ENCODE measurements around the gene ATF2.

Gene ATF2

DNA sequence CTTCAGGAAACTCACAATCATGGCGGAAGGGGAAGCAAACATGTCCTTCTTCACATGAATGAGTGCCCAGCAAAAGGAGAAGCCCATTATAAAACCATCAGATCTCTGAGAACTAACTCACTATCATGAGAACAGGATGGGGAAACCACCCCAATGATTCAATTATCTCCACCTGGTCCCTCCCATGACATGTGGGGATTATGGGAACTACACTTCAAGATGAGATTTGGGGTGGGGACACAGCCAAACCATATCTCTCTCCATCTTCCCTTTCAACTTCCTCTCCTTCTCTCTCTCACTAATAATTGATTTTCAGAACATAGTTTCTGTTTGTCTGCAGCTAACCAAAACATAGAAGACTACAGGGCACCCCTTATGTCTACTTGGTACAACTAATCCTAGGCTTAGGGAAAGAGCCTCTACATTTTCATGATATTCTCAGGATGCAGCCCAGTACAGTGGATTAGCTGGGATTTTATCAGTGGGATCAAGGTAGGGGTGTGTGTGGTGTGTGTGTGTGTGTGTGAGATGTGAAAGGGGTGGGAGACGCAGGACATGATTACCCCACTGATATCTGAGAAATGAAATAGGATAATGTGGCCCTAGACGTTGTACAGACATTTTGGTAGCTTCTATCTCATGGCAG lies 2.8 kb upstream of the ATF2 start:
- no peak overlapping the region for H3K4me3 ChIP-seq (replicated peaks; ENCODE audit: low read depth, low read length)
- no peak for DNase-seq (ENCODE audit: extremely low read depth, insufficient read length)
- H3K27me3 ChIP-seq (replicated peaks; ENCODE audit: control insufficient read depth, insufficient read depth, low read length), result no peaks in the 10 kb centered on the region
- TF ChIP-seq, protein P1, sequence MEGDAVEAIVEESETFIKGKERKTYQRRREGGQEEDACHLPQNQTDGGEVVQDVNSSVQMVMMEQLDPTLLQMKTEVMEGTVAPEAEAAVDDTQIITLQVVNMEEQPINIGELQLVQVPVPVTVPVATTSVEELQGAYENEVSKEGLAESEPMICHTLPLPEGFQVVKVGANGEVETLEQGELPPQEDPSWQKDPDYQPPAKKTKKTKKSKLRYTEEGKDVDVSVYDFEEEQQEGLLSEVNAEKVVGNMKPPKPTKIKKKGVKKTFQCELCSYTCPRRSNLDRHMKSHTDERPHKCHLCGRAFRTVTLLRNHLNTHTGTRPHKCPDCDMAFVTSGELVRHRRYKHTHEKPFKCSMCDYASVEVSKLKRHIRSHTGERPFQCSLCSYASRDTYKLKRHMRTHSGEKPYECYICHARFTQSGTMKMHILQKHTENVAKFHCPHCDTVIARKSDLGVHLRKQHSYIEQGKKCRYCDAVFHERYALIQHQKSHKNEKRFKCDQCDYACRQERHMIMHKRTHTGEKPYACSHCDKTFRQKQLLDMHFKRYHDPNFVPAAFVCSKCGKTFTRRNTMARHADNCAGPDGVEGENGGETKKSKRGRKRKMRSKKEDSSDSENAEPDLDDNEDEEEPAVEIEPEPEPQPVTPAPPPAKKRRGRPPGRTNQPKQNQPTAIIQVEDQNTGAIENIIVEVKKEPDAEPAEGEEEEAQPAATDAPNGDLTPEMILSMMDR (IDR thresholded peaks at IDR 0.05; ENCODE audit: insufficient read depth, low read length, poor library complexity, severe bottlenecking), result no peak
- H3K36me3 ChIP-seq (ENCODE audit: control insufficient read depth, insufficient read depth, low read length), result peaks cover 2% of the 10 kb centered on the region; the same call in 1 of the 2 replicates

DNA sequence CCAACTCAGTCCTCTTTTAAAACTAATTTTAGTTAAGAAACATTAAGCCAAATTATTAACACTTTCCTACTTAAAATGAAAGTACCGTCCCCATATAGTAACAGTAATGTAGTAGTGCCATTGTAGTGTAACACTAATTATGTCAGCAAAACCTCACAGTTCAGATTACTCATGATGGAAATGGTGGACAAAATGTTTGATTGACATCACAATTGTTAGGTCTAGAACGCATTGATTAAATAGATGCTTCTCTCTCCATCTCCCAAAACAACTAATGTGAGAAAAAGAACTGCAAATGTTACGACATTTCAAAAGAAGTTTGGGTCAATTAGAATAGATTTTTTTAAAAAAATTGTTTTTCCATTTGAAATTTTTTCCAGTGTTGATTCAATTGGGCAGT lies 1.2 kb upstream of the ATF2 start:
- Histone ChIP-seq H3K27me3 (replicated peaks; ENCODE audit: control insufficient read depth, insufficient read depth, low read length) (no peaks in the 10 kb centered on the region), H3K36me3 (ENCODE audit: control insufficient read depth, insufficient read depth, low read length) (peaks cover 2% of the 10 kb centered on the region; the same call in 1 of the 2 replicates), H3K4me3 (replicated peaks; ENCODE audit: low read depth, low read length) (peak overlapping the region; percentile 89)
- TF ChIP-seq, protein P1 (IDR thresholded peaks at IDR 0.05; ENCODE audit: insufficient read depth, low read length, poor library complexity, severe bottlenecking), result no peak
- no peak for DNase-seq (ENCODE audit: extremely low read depth, insufficient read length)

DNA sequence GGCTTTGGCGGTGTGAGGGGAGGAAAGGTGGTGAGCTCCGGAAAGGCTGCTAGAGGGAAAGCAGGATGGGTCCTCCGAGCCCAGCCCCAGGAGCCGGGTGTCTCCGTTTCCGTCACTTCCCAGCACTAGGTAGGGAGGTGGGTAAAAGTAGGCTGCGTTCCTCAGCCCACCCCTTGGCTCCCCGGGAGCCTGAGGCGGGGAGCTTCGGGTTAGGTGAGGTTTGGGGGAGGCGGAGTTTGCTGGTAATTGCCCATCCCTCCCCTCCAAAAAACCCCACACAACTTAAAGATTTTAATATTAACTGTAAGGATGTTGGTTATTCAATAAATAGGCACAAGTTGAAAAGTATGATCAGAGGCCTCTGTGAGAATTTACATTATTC lies 552 bp upstream of the ATF2 start:
- H3K36me3 ChIP-seq (ENCODE audit: control insufficient read depth, insufficient read depth, low read length), result peaks cover 2% of the 10 kb centered on the region; the same call in 1 of the 2 replicates
- peak overlapping the region; percentile 89 for H3K4me3 ChIP-seq (replicated peaks; ENCODE audit: low read depth, low read length)
- no peaks in the 10 kb centered on the region for H3K27me3 ChIP-seq (replicated peaks; ENCODE audit: control insufficient read depth, insufficient read depth, low read length)
- TF ChIP-seq, protein P1 (IDR thresholded peaks at IDR 0.05; ENCODE audit: insufficient read depth, low read length, poor library complexity, severe bottlenecking), result no peak
- no peak for DNase-seq (ENCODE audit: extremely low read depth, insufficient read length)

DNA sequence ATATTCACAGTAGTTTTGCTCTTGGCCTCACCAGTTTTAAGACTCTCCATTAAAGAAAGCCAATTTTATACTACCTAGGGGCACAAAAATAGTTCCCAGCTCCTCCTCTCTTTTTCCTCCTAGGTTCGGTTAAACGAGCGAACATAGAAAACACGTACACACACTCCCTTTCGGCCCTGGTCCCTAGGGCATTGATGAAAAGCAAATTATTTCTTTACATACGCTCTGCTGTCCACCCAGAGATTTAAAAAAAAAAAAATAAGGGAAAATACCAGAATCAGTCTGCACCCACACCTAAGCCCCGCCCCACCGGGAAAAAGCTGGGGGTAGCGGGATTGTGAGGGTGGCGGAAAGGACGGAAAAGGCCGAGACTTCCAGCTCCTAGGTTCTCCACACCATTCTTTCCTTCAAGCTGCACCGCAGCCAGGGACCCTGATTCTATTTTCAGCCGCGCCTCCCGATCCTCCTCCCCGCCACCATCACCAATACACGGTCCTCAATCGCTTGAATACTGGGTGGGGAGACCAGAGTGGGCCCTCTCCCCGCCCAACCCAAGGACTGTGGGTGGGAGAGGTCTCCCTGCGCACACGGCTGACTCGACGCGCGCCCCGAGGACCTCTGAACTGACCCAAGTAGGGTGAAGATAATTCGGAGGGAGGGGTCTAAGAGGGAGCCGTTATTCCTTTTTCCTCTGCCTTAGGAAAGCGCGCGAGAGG lies 769 bp downstream of the ATF2 start:
- Histone ChIP-seq H3K27me3 (replicated peaks; ENCODE audit: control insufficient read depth, insufficient read depth, low read length) (no peaks in the 10 kb centered on the region), H3K4me3 (replicated peaks; ENCODE audit: low read depth, low read length) (peak overlapping the region; percentile 86), H3K36me3 (ENCODE audit: control insufficient read depth, insufficient read depth, low read length) (no peaks in the 10 kb centered on the region)
- TF ChIP-seq, protein P1 (IDR thresholded peaks at IDR 0.05; ENCODE audit: insufficient read depth, low read length, poor library complexity, severe bottlenecking), result no peak
- DNase-seq (ENCODE audit: extremely low read depth, insufficient read length), result no peak

DNA sequence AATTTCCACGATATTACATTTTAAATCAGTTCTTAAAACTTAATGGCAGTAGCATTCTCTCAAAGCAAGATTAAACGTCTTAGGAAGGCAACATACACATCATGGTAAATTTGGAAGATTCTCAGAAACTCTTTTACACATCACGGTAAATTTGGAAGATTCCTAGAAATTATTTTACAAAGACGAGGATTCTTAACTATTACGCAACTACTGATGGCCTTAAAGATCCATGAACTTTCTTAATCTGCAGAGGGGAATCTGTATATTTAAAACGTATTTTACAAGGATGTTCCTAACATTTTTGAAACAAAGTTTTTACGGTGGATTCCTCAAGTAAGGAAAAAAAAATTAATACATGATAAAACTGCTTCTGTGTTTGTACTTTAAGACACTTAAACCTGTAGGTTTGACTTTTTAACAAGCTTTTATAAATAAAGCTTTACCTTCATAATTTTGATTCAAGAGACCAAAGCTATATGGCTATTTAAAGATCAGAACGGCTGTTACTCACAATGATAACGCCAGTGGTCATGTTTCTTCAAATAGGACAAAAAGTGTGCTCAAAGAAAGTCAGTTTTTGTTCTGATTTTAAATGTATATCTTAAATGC lies 1.7 kb downstream of the ATF2 start:
- Histone ChIP-seq H3K27me3 (replicated peaks; ENCODE audit: control insufficient read depth, insufficient read depth, low read length) (no peaks in the 10 kb centered on the region), H3K4me3 (replicated peaks; ENCODE audit: low read depth, low read length) (peak overlapping the region; percentile 86), H3K36me3 (ENCODE audit: control insufficient read depth, insufficient read depth, low read length) (no peaks in the 10 kb centered on the region)
- DNase-seq (ENCODE audit: extremely low read depth, insufficient read length), result no peak
- TF ChIP-seq, protein P1 (IDR thresholded peaks at IDR 0.05; ENCODE audit: insufficient read depth, low read length, poor library complexity, severe bottlenecking), result no peak
